Smooth muscle cell (in vitro differentiated cells): ENCODE data around the gene TBX5. TPM values are rescaled to one million over a fixed set of nuclear protein-coding genes. Genes with fewer than 3 reads are reported as not detected.

Experiments
- DNase-seq: peaks from one replicate; lab custom pipeline; 2025; ENCODE audit not compliant: unreplicated experiment; lab: John Stamatoyannopoulos, UW
- H2AFZ ChIP-seq: fragments of 200-600 bp; sonication (generic); 2 replicates; pipeline ENCODE4 v1.6.0; 2016; ENCODE audit warnings: antibody characterized with exemption, low read depth, mild to moderate bottlenecking
- H3F3A ChIP-seq: fragments of 200-600 bp; sonication (generic); 2 replicates; pipeline ENCODE4 v1.6.0; 2017; ENCODE audit warnings: antibody characterized with exemption, low read depth
- H3K27ac ChIP-seq: fragments of 200-600 bp; sonication (generic); 2 replicates; pipeline ENCODE4 v1.5.1; 2016; ENCODE audit warnings: low read depth, mild to moderate bottlenecking
- H3K27me3 ChIP-seq: fragments of 200-600 bp; sonication (generic); 2 replicates; pipeline ENCODE4 v1.6.1; 2016; ENCODE audit warnings: low read depth, mild to moderate bottlenecking
- H3K36me3 ChIP-seq: fragments of 200-600 bp; sonication (generic); 2 replicates; pipeline ENCODE4 v1.5.1; 2016; ENCODE audit warnings: low read depth
- H3K4me1 ChIP-seq: fragments of 200-600 bp; sonication (generic); 2 replicates; pipeline ENCODE4 v1.5.1; 2016; ENCODE audit warnings: low read depth
- H3K4me2 ChIP-seq: fragments of 200-600 bp; sonication (generic); 2 replicates; pipeline ENCODE4 v1.6.0; 2016; ENCODE audit warnings: mild to moderate bottlenecking
- H3K4me3 ChIP-seq: fragments of 200-600 bp; sonication (generic); 2 replicates; pipeline ENCODE4 v1.5.1; 2016; ENCODE audit warnings: mild to moderate bottlenecking
- H3K79me2 ChIP-seq: fragments of 200-600 bp; sonication (generic); 2 replicates; pipeline ENCODE4 v1.6.0; 2016; ENCODE audit warnings: low read depth, mild to moderate bottlenecking
- H3K9ac ChIP-seq: fragments of 200-600 bp; sonication (generic); 2 replicates; pipeline ENCODE4 v1.6.0; 2016; ENCODE audit warnings: low read depth
- H3K9me3 ChIP-seq: fragments of 200-600 bp; sonication (generic); replicated peaks from 2 replicates; pipeline ENCODE4 v1.5.1; 2016; ENCODE audit warnings: low read depth
- H4K20me1 ChIP-seq: fragments of 200-600 bp; sonication (generic); 2 replicates; pipeline ENCODE4 v1.6.0; 2016; ENCODE audit warnings: low read depth
- CTCF ChIP-seq: fragments of 200-600 bp; sonication (generic); IDR thresholded peaks from 2 replicates; pipeline ENCODE4 v1.5.1; 2017; ENCODE audit warnings: borderline replicate concordance, mild to moderate bottlenecking, antibody characterized with exemption; ENCODE audit not compliant: insufficient read depth, poor library complexity, severe bottlenecking
- WGBS: methylation state at CpG from one replicate; pipeline ENCODE4 v1.1.7; 2016; ENCODE audit warnings: low lambda C conversion rate; 5-methylcytosine and 5-hydroxymethylcytosine counted together
- polyA plus RNA-seq: library from polyadenylated mRNA; unstranded; fragments of >200 nt; fragmentation: Nextera tagmentation; extraction: Ambion mirVana; gene quantifications from 2 replicates; pipeline ENCODE4 v1.2.1, GENCODE V29; 2016
- total RNA-seq: library from RNA; depleted of rRNA; stranded (reverse); fragments of >200 nt; gene quantifications from 2 replicates; pipeline ENCODE4 v1.2.3, GENCODE V29; 2014

Gene TBX5
- total and polyA plus RNA-seq, 2 experiments from 2014 or later = not detected

GRCh38 chr12:114384739-114385138 lies 21.2 kb downstream of the TBX5 start:
- Histone ChIP-seq H3K4me3 (no peak overlapping the region), H3K36me3 (no peaks in the 10 kb centered on the region)
- no peak for DNase-seq

GRCh38 chr12:114381177-114381576 lies 24.8 kb downstream of the TBX5 start:
- TF ChIP-seq CTCF = no peak
- H3K79me2 ChIP-seq = no peaks in the 10 kb centered on the region
- H3K27ac ChIP-seq = no peak overlapping the region
- no peaks in the 10 kb centered on the region for H3K36me3 ChIP-seq
- no peaks in the 10 kb centered on the region for H3K9me3 ChIP-seq
- no peak overlapping the region for H2AFZ ChIP-seq
- DNase-seq = no peak
- WGBS = 6% methylated on average over 2 of the region's 2 CpGs
- H4K20me1 ChIP-seq = no peaks in the 10 kb centered on the region
- H3K4me3 ChIP-seq = no peak overlapping the region
- no peak overlapping the region for H3K9ac ChIP-seq
- no peaks in the 10 kb centered on the region for H3F3A ChIP-seq
- H3K27me3 ChIP-seq = peaks cover 36% of the 10 kb centered on the region
- no peak overlapping the region for H3K4me2 ChIP-seq
- no peaks in the 10 kb centered on the region for H3K4me1 ChIP-seq

More at GRCh38 chr12:114384739-114385138, 21.2 kb downstream of the TBX5 start:
- Histone ChIP-seq H3F3A (no peaks in the 10 kb centered on the region), H3K4me1 (no peaks in the 10 kb centered on the region), H3K27me3 (peaks cover 42% of the 10 kb centered on the region), H3K9ac (no peak overlapping the region), H3K9me3 (no peaks in the 10 kb centered on the region), H3K27ac (no peak overlapping the region), H4K20me1 (no peaks in the 10 kb centered on the region), H2AFZ (no peak overlapping the region), H3K4me2 (no peak overlapping the region), H3K79me2 (no peaks in the 10 kb centered on the region)
- WGBS = 73% methylated on average over 4 of the region's 4 CpGs
- no peak for TF ChIP-seq CTCF

GRCh38 chr12:114371733-114372132 lies 34.2 kb downstream of the TBX5 start:
- no peak for TF ChIP-seq CTCF
- H4K20me1 ChIP-seq = no peaks in the 10 kb centered on the region
- H3K4me2 ChIP-seq = no peak overlapping the region
- no peaks in the 10 kb centered on the region for H3K36me3 ChIP-seq
- no peak overlapping the region for H3K9ac ChIP-seq
- WGBS = 87% methylated on average over 7 of the region's 7 CpGs
- no peak overlapping the region for H3K4me3 ChIP-seq
- H3K4me1 ChIP-seq = no peaks in the 10 kb centered on the region
- peaks cover 44% of the 10 kb centered on the region for H3K27me3 ChIP-seq
- DNase-seq = no peak
- H3K27ac ChIP-seq = no peak overlapping the region
- no peaks in the 10 kb centered on the region for H3F3A ChIP-seq
- no peaks in the 10 kb centered on the region for H3K79me2 ChIP-seq
- no peak overlapping the region for H2AFZ ChIP-seq
- no peaks in the 10 kb centered on the region for H3K9me3 ChIP-seq

GRCh38 chr12:114371250-114371649 lies 34.7 kb downstream of the TBX5 start:
- Histone ChIP-seq H3F3A (no peaks in the 10 kb centered on the region), H3K27me3 (peaks cover 44% of the 10 kb centered on the region), H2AFZ (no peak overlapping the region), H3K4me2 (no peak overlapping the region), H3K9ac (no peak overlapping the region), H3K4me1 (no peaks in the 10 kb centered on the region), H4K20me1 (no peaks in the 10 kb centered on the region), H3K79me2 (no peaks in the 10 kb centered on the region), H3K4me3 (no peak overlapping the region), H3K9me3 (no peaks in the 10 kb centered on the region), H3K36me3 (no peaks in the 10 kb centered on the region), H3K27ac (no peak overlapping the region)
- no peak for DNase-seq
- no peak for TF ChIP-seq CTCF
- 75% methylated on average over 13 of the region's 13 CpGs for WGBS
